GM12878 (cell line): ENCODE data around the gene AP2A2. TPM values are rescaled to one million over a fixed set of nuclear protein-coding genes. Genes with fewer than 3 reads are reported as not detected.

ENCODE experiments used
- ATAC-seq: fragments of 200-7000 bp; cut with Tn5 transposase; 3 replicates; pipeline ENCODE4 v1.9.1; 2020; ENCODE audit warnings: mild to moderate bottlenecking, moderate library complexity
- BruUV-seq: library from RNA; stranded (reverse); fragments of 400-500 nt; replicated peaks from 2 replicates; lab custom pipeline; 2021; lab: Mats Ljungman, UMichigan
- CTCF ChIA-PET: fragments of 300-600 bp; sonication (Branson Sonifier 250); formaldehyde crosslinking; extraction: SDS; loops from one replicate; lab custom pipeline; 2021; ENCODE audit warnings: inconsistent platforms; lab: Yijun Ruan, JAX
- POLR2A ChIA-PET: fragments of 350-600 bp; formaldehyde crosslinking; extraction: SDS; loops from one replicate; lab custom pipeline; 2021; ENCODE audit warnings: inconsistent platforms; lab: Charles Lee
- RAD21 ChIA-PET: fragments of 300-600 bp; sonication (Branson Sonifier 250); formaldehyde crosslinking; loops from one replicate; lab custom pipeline; 2023; ENCODE audit warnings: antibody characterized with exemption; ENCODE audit not compliant: unreplicated experiment; lab: Charles Lee
- SMC1A ChIA-PET: fragments of 300-600 bp; sonication (Branson Sonifier 250); formaldehyde crosslinking; loops from one replicate; lab custom pipeline; 2023; ENCODE audit not compliant: unreplicated experiment, uncharacterized antibody; lab: Charles Lee
- DNase-seq: peaks from one replicate; pipeline ENCODE4 v3.0.0-alpha.2; 2011; ENCODE audit warnings: low read depth, low spot score
- FAIRE-seq: peaks from 3 replicates; lab custom pipeline; 2011; peaks lifted over from hg19 to GRCh38; lab: Jason Lieb, UNC
- H2AFZ ChIP-seq: 2 replicates; pipeline ENCODE4 v1.6.0; 2011; ENCODE audit warnings: low read depth, low read length, control low read depth; ENCODE audit not compliant: control insufficient read depth
- H3K27ac ChIP-seq: 2 replicates; pipeline ENCODE4 v1.5.1; 2011; ENCODE audit warnings: control low read depth; ENCODE audit not compliant: control insufficient read depth, insufficient read depth
- H3K27me3 ChIP-seq, 2 experiments: replicated peaks in 1 of 2; 2 replicates each; pipeline versions ENCODE4 v1.6.0 to v1.6.1; 2011; ENCODE audit warnings: low read length in 1 of 2; ENCODE audit not compliant: control insufficient read depth in 2 of 2, insufficient read depth in 2 of 2
- H3K36me3 ChIP-seq, 2 experiments: 2 replicates each; pipeline ENCODE4 v1.5.1; 2011; ENCODE audit warnings: low read length in 1 of 2; ENCODE audit not compliant: control insufficient read depth in 2 of 2, insufficient read depth in 2 of 2
- H3K4me1 ChIP-seq: 2 replicates; pipeline ENCODE4 v1.6.1; 2011; ENCODE audit warnings: mild to moderate bottlenecking, low read length, moderate library complexity, mixed read lengths; ENCODE audit not compliant: control insufficient read depth, insufficient read depth
- H3K4me2 ChIP-seq: 2 replicates; pipeline ENCODE4 v1.6.0; 2011; ENCODE audit warnings: control low read depth; ENCODE audit not compliant: control insufficient read depth, insufficient read depth
- H3K4me3 ChIP-seq: fragments of 200-600 bp; sonication (generic); 2 replicates; pipeline ENCODE4 v1.5.1; 2016
- H3K79me2 ChIP-seq: 2 replicates; pipeline ENCODE4 v1.6.0; 2011; ENCODE audit warnings: low read length; ENCODE audit not compliant: control insufficient read depth, insufficient read depth
- H3K9ac ChIP-seq: 2 replicates; pipeline ENCODE4 v1.8.0; 2011; ENCODE audit warnings: low read length, control low read depth, mixed read lengths; ENCODE audit not compliant: control insufficient read depth, insufficient read depth
- H3K9me3 ChIP-seq: replicated peaks from 3 replicates; pipeline ENCODE4 v1.5.1; 2011; ENCODE audit warnings: mild to moderate bottlenecking, low read length; ENCODE audit not compliant: control insufficient read depth, insufficient read depth
- H4K20me1 ChIP-seq: 2 replicates; pipeline ENCODE4 v1.6.0; 2011; ENCODE audit not compliant: control insufficient read depth, insufficient read depth
- BCL11A ChIP-seq: IDR thresholded peaks from 2 replicates; pipeline ENCODE4 v1.6.1; 2011; ENCODE audit warnings: low read depth, low read length
- BHLHE40 ChIP-seq, 2 experiments: fragments of 450-650 bp in 1 of 2; IDR thresholded peaks; 2 replicates each; pipeline ENCODE4 v1.6.1; 2011 to 2017; ENCODE audit warnings: low read depth in 2 of 2, borderline replicate concordance in 1 of 2, improper control_type of control experiment in 1 of 2, low read length in 1 of 2, mild to moderate bottlenecking in 1 of 2
- BMI1 ChIP-seq: fragments of 450-650 bp; IDR thresholded peaks from 2 replicates; pipeline ENCODE4 v1.6.1; 2016; ENCODE audit warnings: mild to moderate bottlenecking, moderate library complexity, borderline replicate concordance
- BRCA1 ChIP-seq: IDR thresholded peaks from 2 replicates; pipeline ENCODE4 v1.6.1; 2011; ENCODE audit warnings: low read depth, low read length, improper control_type of control experiment
- CBFB ChIP-seq: IDR thresholded peaks from 2 replicates; pipeline ENCODE4 v1.6.1; 2016; ENCODE audit warnings: antibody characterized with exemption, low read depth
- DPF2 ChIP-seq: fragments of 450-650 bp; IDR thresholded peaks from 2 replicates; pipeline ENCODE4 v1.6.1; 2017; ENCODE audit warnings: mild to moderate bottlenecking
- FOS ChIP-seq: IDR thresholded peaks from 3 replicates; pipeline ENCODE4 v1.6.1; 2011; ENCODE audit warnings: borderline replicate concordance; ENCODE audit not compliant: insufficient read length; ENCODE audit errors: extremely low read depth
- RCOR1 ChIP-seq: conservative IDR thresholded peaks from 2 replicates; pipeline ENCODE4 v1.6.1; 2012; ENCODE audit warnings: low read depth, low read length, improper control_type of control experiment
- SMC3 ChIP-seq: IDR thresholded peaks from 2 replicates; pipeline ENCODE4 v1.6.1; 2011; ENCODE audit warnings: low read length, improper control_type of control experiment, borderline replicate concordance
- WGBS: methylation state at CpG from one replicate; pipeline ENCODE4 v1.1.6; 2016; ENCODE audit warnings: low lambda C conversion rate; ENCODE audit not compliant: insufficient replicate concordance, insufficient coverage; ENCODE audit errors: missing lambda C conversion rate; 5-methylcytosine and 5-hydroxymethylcytosine counted together
- in situ Hi-C: fragments of 300-500 bp; cut with MboI; formaldehyde crosslinking; loops from 9 replicates; pipeline ENCODE4 v1.14.3; 2018; ENCODE audit warnings: mixed read lengths
- intact Hi-C: fragments of 100-400 bp; cut with micrococcal nuclease; formaldehyde crosslinking; loops from one replicate; pipeline ENCODE4 v1.14.2; 2022; ENCODE audit not compliant: unreplicated experiment
- polyA plus RNA-seq, 11 experiments: library from polyadenylated mRNA; depleted of rRNA in 4 of 11; unstranded in 6 of 11; stranded (reverse) in 5 of 11; fragments of >200 nt; fragmentation: Nextera tagmentation in 4 of 11; fragmentation: Illumina TruSeq in 1 of 11; extraction: Ambion mirVana in 4 of 11; extraction: Trizol in 1 of 11; gene quantifications; 1 replicate in 1 of 11; 2 replicates in 10 of 11; pipeline versions ENCODE4 v1.2.1 to v1.2.3, GENCODE V29; 2011 to 2016; ENCODE audit warnings: inconsistent platforms in 2 of 11, missing spikeins in 2 of 11, low read depth in 1 of 11
- total RNA-seq, 4 experiments: library from RNA; depleted of rRNA in 3 of 4; stranded (reverse); fragments of >200 nt in 3 of 4; fragmentation: Illumina TruSeq in 1 of 4; extraction: Trizol in 1 of 4; gene quantifications; 2 replicates each; pipeline versions ENCODE4 v1.2.1 to v1.2.3, GENCODE V29; 2013 to 2021
- TF ChIP-seq, protein P1 (sequence below): IDR thresholded peaks from 2 replicates; pipeline ENCODE4 v1.6.1; 2011; ENCODE audit warnings: low read depth, low read length, improper control_type of control experiment, borderline replicate concordance
- TF ChIP-seq, protein P2 (sequence below): fragments of 450-650 bp; IDR thresholded peaks from 2 replicates; pipeline ENCODE4 v1.6.1; 2018; ENCODE audit warnings: borderline replicate concordance, mild to moderate bottlenecking; ENCODE audit not compliant: partially characterized antibody

AP2A2 gene
- total and polyA plus RNA-seq, 10 of the 15 experiments (the other 5 are each of a cell fraction or from before 2014, with no cell fraction given), result 0.58 to 48.8 (median 18.2) TPM

DNA sequence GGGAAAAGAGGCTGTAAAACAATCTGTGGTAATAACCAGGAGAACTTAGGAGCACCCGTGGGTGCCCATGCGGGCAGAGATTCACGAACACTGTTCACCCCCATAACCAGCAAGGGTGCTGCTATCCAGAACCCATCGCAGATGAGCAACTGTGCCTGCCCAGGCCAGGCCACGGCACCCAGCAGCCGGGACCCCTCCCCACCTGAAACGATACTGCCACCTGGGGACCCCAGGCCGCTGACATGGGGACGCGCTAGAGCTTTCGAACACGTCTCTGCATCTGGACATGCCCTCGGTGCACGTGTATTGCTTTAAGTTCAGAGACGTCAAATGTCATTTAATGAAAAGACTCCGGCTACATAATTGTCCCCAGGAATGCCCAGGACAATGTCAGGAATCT, 134.7 kb downstream of the AP2A2 start:
- H3K36me3 ChIP-seq, result no peaks in the 10 kb centered on the region
- H3K27ac ChIP-seq, result no peak overlapping the region
- H4K20me1 ChIP-seq, result no peaks in the 10 kb centered on the region
- H3K4me3 ChIP-seq, result no peak overlapping the region
- intact Hi-C loops, result no loop called here
- WGBS, result 65% methylated on average over 16 of the region's 16 CpGs
- no peaks in the 10 kb centered on the region for H3K27me3 ChIP-seq
- H3K4me2 ChIP-seq, result no peak overlapping the region
- H3K79me2 ChIP-seq, result no peaks in the 10 kb centered on the region
- H3K9ac ChIP-seq, result no peak overlapping the region
- no peak for ATAC-seq
- ChIA-PET SMC1A (no interaction called here), RAD21 (no interaction called here)
- no peak for FAIRE-seq
- no TSS peak for BruUV-seq
- H3K9me3 ChIP-seq, result no peaks in the 10 kb centered on the region
- TF ChIP-seq RCOR1 (no peak), BCL11A (no peak), FOS (no peak), BMI1 (no peak), CBFB (no peak), SMC3 (no peak), BHLHE40 (IDR thresholded peaks at IDR 0.05; ENCODE audit: borderline replicate concordance in 1 of 2, low read depth in 2 of 2, low read length in 1 of 2) (no peak), DPF2 (no peak), BRCA1 (no peak)
- TF ChIP-seq, protein P1, sequence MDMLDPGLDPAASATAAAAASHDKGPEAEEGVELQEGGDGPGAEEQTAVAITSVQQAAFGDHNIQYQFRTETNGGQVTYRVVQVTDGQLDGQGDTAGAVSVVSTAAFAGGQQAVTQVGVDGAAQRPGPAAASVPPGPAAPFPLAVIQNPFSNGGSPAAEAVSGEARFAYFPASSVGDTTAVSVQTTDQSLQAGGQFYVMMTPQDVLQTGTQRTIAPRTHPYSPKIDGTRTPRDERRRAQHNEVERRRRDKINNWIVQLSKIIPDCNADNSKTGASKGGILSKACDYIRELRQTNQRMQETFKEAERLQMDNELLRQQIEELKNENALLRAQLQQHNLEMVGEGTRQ, result no peak
- TF ChIP-seq, protein P2, sequence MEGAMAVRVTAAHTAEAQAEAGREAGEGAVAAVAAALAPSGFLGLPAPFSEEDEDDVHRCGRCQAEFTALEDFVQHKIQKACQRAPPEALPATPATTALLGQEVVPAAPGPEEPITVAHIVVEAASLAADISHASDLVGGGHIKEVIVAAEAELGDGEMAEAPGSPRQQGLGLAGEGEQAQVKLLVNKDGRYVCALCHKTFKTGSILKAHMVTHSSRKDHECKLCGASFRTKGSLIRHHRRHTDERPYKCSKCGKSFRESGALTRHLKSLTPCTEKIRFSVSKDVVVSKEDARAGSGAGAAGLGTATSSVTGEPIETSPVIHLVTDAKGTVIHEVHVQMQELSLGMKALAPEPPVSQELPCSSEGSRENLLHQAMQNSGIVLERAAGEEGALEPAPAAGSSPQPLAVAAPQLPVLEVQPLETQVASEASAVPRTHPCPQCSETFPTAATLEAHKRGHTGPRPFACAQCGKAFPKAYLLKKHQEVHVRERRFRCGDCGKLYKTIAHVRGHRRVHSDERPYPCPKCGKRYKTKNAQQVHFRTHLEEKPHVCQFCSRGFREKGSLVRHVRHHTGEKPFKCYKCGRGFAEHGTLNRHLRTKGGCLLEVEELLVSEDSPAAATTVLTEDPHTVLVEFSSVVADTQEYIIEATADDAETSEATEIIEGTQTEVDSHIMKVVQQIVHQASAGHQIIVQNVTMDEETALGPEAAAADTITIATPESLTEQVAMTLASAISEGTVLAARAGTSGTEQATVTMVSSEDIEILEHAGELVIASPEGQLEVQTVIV, result no peak
- TF ChIP-seq, all 136 proteins: peak for 0
- CTCF ChIA-PET, result no interaction called here
- Histone ChIP-seq H2AFZ (no peak overlapping the region), H3K4me1 (no peaks in the 10 kb centered on the region)
- in situ Hi-C loops, result no loop called here
- POLR2A ChIA-PET, result no interaction called here
- no peak for DNase-seq
